HG03045 (cell line): Measurements from ENCODE around the gene CEMP1.

Source experiments
- ATAC-seq: cut with Tn5 transposase; IDR thresholded peaks from one replicate; pipeline ENCODE4 v1.9.1; 2021; ENCODE audit warnings: mild to moderate bottlenecking, moderate library complexity; ENCODE audit not compliant: unreplicated experiment

Gene CEMP1

DNA sequence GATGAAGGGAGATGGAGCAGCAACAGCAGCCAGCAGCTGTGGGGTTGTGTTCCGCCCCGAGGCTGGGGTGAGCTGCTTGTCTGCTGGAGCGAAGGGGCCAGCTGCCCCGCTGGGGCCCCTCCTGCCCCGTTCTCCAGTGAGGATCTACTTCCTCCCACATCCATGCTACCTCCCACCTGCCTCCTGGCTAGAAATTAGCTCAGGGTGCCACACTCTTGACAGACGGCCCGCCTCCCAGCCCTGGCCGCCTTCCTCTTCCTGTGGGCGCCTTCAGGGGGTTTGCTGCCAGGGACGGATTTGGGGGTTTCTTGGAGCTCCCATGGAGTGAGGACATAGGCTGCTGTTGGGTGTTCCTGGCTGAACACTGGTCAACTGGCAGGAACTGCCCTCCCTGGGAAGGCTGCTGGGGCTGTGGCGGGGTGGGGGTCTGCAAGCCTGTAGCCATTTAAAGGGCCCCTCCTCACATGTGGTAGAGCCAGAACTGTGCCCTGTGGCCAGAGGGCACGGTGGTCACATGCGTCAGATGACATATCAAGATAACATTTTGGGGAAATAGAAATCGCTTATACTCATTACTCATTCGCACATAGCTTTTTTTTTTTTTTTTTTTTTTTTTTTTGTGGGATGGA lies 43.2 kb downstream of the CEMP1 start:
- ATAC-seq: no peak

- ATAC-seq: no peak
Measured at GRCh38 chr16:2487517-2487842, 43.7 kb downstream of the CEMP1 start.

- peak; percentile 61 for ATAC-seq
Measured at GRCh38 chr16:2486645-2487516, 44.3 kb downstream of the CEMP1 start.

DNA sequence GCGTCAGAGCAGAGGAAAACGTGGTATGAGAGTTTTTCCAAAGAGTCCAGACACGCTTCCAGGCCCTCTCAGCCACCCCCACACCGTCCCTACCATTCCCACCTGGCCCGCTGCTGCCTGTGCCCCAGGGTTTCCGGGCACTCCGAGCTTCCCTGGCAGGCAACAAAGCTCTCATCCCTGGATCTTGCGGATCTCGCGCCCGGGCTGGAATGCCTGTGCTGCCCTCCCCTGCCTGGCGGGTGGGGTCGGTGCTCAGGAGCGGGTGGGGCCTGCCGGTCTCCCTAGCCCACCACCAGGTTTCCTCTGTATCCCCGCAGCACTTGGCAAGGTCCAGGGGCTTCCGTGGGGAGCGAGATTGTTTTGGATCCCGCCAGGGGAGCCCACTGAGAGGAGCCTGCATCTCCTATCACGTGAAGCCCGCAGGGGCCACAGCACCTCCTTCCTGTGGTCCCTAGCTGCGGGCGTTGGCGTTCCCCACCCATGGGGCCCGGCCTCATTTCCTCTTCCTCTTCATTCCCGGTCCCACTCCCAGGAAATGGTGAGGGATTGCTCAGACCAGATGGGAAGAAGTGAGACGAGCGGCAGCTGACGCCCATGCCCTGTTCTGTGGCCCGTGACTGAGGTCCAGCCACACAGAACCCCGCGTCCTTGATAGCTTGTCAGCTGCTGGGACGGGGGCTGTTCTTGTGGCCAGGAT lies 45.2 kb downstream of the CEMP1 start:
- ATAC-seq: no peak

GRCh38 chr16:2484898-2485508 lies 46.2 kb downstream of the CEMP1 start:
- ATAC-seq: no peak

GRCh38 chr16:2483939-2484897 lies 47.0 kb downstream of the CEMP1 start:
- no peak for ATAC-seq

DNA sequence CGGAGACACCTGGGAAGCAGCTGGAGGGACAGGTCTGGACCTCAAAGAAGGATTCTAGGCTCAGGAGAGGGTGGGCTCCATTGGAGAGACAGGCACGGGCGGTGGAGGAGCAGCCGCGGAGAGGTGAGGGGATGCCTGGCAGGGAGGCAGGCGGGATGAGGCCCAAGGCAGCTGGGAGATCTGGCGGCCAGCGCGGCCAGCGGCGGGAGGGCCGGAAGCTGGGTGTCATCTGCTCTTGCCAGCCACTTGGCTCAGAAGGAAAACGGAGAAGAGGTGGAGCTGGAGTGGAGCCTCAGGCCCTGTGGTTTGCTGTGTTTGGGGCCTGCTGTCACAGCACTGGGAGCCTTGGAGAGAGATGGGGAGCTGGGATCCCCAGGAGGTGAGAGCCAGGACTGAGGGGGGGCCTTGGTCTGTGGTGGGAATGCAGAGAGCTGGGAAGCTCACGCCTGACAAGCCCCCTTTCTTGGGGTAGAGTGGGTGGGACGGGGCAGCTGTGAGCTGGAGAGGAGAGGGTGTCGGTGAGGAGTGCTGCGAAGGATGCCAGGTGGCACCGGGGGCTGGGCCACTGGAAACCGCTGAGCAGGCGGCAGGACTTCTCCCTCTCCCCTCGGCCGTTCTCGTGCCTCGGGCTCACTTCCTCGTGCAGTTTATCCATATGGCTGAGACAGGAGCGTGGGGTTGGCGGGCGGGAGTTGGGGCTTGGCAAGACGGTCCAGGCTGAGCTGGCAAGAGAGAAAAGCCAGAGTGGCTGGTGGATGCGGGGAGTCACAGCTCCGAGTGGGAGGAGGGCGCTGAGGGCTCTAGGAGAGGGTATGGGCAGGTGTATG lies 48.3 kb downstream of the CEMP1 start:
- no peak for ATAC-seq

DNA sequence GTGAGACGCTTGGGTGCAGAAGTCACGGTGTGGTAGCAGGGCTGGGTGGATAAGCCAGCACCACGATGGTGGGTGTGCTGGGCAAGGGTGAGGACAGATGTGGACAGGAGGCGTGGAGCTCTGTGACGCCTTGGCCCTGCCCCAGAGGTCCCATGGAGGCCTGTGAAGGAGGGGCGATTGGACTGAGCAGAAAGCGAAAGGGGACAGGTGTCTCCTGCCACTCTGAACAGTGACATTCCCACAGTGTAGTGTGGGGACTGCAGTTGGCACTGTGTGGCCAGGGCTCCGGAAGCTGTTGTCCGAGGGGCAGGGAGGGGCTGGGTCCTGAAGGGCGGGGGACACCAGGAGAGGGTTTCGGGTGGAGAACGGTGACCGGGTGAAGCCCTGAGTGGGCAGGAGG lies 49.0 kb downstream of the CEMP1 start:
- no peak for ATAC-seq

DNA sequence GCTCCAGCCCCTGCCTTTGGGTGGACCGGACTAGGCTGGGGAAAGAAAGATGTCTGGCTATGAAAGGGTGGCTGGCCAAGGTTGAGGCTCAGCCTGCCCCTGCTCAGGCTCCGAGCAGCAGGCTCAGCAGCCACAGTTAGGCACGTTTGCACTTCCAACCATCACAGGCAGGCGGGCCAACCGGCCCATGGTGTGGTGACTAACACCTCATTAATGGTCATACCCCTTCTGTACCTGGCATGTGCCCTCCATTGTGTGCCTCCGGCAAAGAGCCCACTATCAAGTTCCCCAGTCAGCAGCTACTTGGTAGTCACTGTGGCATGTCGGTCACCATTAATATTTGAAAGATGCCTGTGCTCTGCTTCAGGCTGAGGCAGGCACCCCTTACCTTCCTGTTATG lies 49.5 kb downstream of the CEMP1 start:
- no peak for ATAC-seq

- ATAC-seq: no peak
Measured at GRCh38 chr16:2480948-2481347, 50.3 kb downstream of the CEMP1 start.
